ENCODE measurements around the gene TPPP2. TPM values are rescaled to one million over a fixed set of nuclear protein-coding genes. Genes with fewer than 3 reads are reported as not detected.
"Not testable (repeated sequence)": the region's sequence is repeated elsewhere in the genome, so short reads cannot be mapped to it uniquely, and the experiment has no call there.

The TPPP2 gene
- total RNA-seq = not detected in 2 replicates

DNA sequence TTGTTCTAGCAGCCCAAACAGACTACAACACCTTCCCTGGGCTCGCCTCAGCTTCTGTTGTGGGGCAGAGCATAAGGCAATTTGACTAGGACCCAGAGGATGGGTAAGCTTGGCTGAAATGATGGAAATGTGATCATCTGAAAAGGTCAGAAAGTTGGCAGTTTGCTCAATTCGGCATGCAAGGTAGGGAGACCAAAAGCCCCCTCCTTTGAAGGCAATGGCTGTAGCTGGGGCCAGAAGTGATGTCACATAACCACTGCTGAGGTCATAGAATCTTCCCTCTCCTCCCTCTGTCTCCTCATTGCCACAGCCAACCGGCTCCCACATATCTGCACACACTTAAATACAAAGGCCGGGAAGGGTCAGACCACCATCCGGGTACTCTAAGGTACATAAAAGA, at the start of gene TPPP2:
Gene TPPP2, plus strand, starts transcription at position 301 of the 400 bp plus-strand sequence. CDS start 365 bp downstream, outside the sequence.
- peaks cover 3% of the 10 kb centered on the region for H3K4me1 Mint-ChIP-seq
- H3K4me3 Mint-ChIP-seq = no peak within 1 kb of the TSS
- intact Hi-C loops (cut with micrococcal nuclease) = loop anchor here (5.0 kb wide), 1 partner anchor 37 kb away; no protein-coding TSS in a partner anchor
- H3K27me3 Mint-ChIP-seq = peaks cover 23% of the 10 kb centered on the region
- no peak for DNase-seq
- H3K36me3 Mint-ChIP-seq (ENCODE audit: low read depth) = no peaks in the 10 kb centered on the region
- no peak within 1 kb of the TSS for H3K27ac Mint-ChIP-seq
- no peaks in the 10 kb centered on the region for H3K9me3 Mint-ChIP-seq

DNA sequence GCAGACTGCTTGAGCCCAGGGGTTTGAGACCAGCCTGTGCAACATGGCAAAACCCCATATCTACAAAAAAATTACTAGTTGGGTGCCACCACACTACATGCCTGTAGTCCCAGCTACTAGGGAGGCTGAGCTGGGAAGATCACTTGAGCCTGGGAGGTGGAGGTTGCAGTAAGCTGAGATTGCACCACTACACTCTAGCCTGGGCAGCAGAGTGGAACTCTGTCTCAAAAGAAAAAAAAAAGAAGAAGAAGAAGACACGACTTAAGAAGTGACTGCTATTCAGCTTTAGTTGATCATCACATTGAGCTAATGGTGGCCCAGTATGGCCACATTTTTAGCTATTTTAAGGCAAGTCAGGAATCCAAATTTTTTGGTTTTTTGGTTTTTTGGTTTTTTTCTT, 49.1 kb upstream of the TPPP2 start:
- Mint-ChIP-seq H3K9me3 (no peaks in the 10 kb centered on the region), H3K36me3 (ENCODE audit: low read depth) (no peaks in the 10 kb centered on the region), H3K27ac (no peak overlapping the region), H3K4me1 (no peaks in the 10 kb centered on the region), H3K27me3 (peaks cover 22% of the 10 kb centered on the region), H3K4me3 (no peak overlapping the region)
- no peak for DNase-seq
- intact Hi-C loops (cut with micrococcal nuclease) = no loop called here

DNA sequence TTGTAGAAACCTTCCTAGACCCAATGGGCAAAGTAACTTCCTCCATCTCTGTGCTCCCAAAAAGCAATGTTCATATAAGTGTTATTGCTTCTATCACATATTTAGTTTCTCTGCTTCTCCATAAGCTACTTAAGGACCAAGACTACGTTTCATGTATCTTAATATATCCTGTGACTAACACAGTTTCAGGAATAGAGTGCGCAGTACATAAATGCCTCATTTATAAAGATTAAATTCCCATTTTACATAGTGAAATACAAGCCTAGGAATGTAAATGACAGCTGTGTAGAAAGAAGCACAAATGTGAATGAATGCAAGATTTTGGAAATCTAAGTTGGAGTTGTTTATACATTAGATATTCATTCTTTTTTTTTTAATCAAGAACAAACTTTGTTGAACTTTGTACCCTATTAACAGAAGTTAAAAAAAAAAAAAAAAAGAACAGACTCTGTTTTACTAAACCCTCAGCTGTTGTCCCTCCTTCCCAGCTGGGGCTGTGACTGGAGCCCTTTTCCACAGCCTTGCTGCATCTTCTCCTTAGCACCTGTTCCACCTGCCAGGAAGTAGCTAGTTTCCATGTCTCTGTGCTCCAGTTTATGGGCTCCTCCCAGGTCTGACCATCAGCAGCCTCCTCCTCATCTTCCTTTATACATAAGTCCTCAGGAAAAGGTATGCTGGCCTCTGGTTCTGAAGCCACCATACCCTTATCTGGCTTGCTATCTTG, 47.2 kb upstream of the TPPP2 start:
- intact Hi-C loops (cut with micrococcal nuclease) = no loop called here
- Mint-ChIP-seq H3K27ac (no peak overlapping the region), H3K27me3 (peaks cover 22% of the 10 kb centered on the region), H3K9me3 (no peaks in the 10 kb centered on the region), H3K4me1 (no peaks in the 10 kb centered on the region), H3K4me3 (no peak overlapping the region), H3K36me3 (ENCODE audit: low read depth) (no peaks in the 10 kb centered on the region)
- no peak for DNase-seq

DNA sequence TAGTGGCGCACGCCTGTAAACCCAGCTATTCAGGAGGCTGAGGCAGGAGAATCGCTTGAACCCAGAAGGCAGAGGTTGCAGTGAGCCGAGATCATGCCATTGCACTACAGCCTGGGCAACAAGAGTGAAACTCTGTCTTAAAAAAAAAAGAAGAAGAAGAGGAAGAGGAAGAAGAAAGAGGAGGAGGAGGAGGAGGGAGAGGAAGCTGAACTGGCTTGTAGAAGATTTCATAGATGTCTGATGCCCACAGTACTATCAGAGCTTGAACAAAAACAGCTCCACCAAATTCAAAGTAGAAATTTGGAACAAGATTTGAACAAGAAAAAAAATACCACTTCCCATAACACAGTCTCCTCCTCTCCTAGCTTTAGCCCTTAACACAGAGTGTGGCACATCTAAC, 44.4 kb upstream of the TPPP2 start:
- DNase-seq; intact Hi-C loops (cut with micrococcal nuclease); H3K9me3 Mint-ChIP-seq; H3K36me3 Mint-ChIP-seq (ENCODE audit: low read depth); H3K4me3 Mint-ChIP-seq; H3K4me1 Mint-ChIP-seq; H3K27ac Mint-ChIP-seq: not testable (repeated sequence)
- peaks cover 13% of the 10 kb centered on the region for H3K27me3 Mint-ChIP-seq

DNA sequence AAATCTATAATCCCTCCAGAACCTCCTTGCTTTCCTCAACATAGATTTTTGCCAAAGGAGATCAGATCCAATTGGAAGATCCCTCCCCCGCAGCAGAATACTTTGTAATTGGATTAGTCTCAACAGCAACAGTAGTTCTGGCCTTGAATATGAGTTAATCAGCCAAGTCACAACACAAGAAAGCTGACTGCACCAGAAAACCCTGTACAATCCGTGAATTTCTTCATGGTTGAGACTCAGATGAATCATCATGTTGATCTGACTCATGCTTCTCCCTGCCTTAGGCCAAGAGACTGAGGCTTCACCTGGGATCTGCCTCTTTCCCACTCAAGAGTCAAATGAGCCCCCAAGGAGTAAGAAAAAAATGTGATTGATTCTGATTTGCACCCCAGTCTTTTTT, 43.2 kb upstream of the TPPP2 start:
- Mint-ChIP-seq H3K27me3 (peaks cover 10% of the 10 kb centered on the region), H3K4me1 (peaks cover 15% of the 10 kb centered on the region), H3K36me3 (ENCODE audit: low read depth) (peaks cover 5% of the 10 kb centered on the region), H3K27ac (no peak overlapping the region), H3K9me3 (no peaks in the 10 kb centered on the region), H3K4me3 (no peak overlapping the region)
- no peak for DNase-seq
- intact Hi-C loops (cut with micrococcal nuclease) = no loop called here

DNA sequence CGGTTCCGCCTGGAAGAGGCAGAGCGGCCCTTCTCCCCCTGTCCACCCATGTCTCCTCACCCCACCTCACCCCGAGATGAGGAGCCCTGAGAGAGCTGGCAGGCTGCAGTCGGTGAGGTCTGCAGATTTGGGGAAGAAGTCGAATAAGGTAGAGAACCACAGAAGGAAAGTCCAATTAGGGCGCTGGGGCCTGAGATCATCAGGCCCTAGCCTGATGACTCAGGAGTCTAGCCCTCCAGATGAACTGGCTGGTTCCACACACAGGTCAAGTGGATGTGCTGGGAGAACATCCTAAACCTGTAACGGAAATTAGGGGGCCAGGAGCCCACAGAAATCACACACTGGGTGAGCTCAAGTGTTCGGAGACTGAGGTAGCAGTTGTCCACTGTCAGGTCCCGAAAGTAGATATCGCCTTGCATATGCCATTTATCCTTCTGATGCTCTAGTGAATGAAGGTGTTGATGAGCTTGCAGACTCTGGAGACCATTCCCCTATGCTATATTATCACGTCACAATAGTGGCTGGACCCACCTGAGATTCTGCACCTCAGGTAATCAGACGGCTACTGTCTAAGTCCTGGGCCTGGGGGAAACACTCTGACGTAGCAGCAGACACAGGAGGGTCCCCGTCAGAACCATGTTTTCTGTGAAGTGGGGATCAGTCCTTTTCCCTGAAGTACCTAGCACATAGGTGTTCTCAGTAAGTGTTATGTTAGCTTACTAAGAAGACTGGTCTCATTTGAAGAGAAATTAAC, 41.1 kb upstream of the TPPP2 start:
- no peaks in the 10 kb centered on the region for H3K9me3 Mint-ChIP-seq
- intact Hi-C loops (cut with micrococcal nuclease) = loop anchor here (1.0 kb wide), 1 partner anchor 18 kb away; no protein-coding TSS in a partner anchor
- H3K27me3 Mint-ChIP-seq = peaks cover 4% of the 10 kb centered on the region
- H3K27ac Mint-ChIP-seq = peak overlapping the region; percentile 45
- peaks cover 19% of the 10 kb centered on the region for H3K36me3 Mint-ChIP-seq (ENCODE audit: low read depth)
- peaks cover 23% of the 10 kb centered on the region for H3K4me1 Mint-ChIP-seq
- H3K4me3 Mint-ChIP-seq = peak overlapping the region; percentile 58
- no peak for DNase-seq

DNA sequence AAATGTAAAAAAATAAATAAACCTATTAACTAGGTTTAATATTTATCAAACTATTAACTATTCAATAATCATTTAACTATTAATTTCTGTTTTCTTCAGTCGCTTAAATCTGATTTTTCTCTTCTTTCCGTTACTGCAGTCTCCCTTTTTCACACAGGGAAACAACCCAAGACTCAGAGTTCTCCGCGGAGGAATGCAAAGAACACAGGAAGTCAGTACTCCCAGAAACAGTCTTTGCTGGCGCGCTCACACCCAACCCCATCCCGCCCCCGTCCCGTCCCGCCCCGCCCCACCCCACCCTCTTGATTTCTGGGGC, 40.6 kb upstream of the TPPP2 start:
- DNase-seq = no peak
- Mint-ChIP-seq H3K9me3 (no peaks in the 10 kb centered on the region), H3K4me1 (peaks cover 23% of the 10 kb centered on the region), H3K27me3 (no peaks in the 10 kb centered on the region), H3K27ac (peak overlapping the region; percentile 87), H3K4me3 (peak overlapping the region; percentile 96), H3K36me3 (ENCODE audit: low read depth) (peaks cover 23% of the 10 kb centered on the region)
- intact Hi-C loops (cut with micrococcal nuclease) = loop anchor here (1.0 kb wide), 1 partner anchor 18 kb away; no protein-coding TSS in a partner anchor

DNA sequence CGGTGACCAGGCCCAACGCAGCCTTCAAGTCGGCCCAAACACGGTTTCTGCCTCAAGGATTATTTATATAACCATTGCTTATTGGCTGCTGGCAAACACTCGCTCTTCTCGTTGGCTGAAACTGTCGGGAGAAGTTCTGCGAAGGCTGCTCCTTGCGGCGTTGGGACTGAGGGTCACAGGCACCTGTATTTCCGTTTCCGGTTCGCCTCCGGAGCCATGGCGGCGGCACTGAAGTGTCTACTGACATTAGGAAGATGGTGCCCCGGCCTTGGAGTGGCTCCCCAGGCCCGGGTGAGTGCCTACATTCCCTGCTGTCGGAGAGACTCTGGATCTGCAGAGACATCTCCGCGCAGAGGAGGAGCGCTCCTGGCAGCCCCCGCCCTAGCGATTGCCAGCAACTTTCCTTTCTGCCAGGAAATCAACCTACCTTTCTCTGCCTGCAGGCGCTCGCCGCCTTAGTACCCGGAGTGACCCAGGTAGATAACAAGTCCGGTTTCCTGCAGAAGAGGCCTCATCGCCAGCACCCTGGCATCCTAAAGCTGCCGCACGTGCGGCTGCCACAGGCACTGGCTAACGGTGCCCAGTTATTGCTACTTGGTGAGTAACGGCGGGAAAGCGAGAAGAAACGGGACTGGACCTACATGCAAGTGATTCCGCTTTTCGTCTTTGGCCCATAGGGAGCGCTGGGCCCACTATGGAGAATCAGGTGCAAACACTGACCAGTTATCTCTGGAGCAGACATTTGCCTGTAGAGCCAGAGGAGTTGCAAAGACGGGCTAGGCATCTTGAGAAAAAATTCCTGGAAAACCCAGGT, 40.0 kb upstream of the TPPP2 start, which contains the start of gene METTL17:
Gene METTL17, plus strand, starts transcription at position 194 of the 814 bp plus-strand sequence. Its CDS starts 23 bp downstream, at position 217.
- Mint-ChIP-seq H3K36me3 (ENCODE audit: low read depth) (peaks cover 28% of the 10 kb centered on the region), H3K4me3 (peak within 1 kb of the TSS; percentile 96), H3K4me1 (peaks cover 23% of the 10 kb centered on the region)

DNA sequence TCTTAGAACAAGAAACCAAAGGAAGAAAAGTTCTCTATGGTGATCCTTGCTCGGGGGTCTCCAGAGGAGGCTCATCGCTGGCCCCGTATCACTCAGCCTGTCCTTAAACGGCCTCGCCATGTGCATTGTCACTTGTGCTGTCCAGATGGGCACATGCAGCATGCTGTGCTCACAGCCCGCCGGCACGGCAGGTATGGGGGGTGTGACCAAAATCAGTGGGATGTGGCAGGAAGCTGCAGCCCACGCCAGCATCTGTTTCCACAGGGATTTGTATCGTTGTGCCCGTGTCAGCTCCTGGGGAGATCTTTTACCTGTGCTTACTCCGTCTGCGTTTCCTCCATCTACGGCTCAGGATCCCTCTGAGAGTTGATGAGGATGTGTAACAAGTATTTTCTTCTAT, 33.5 kb upstream of the TPPP2 start:
- H3K9me3 Mint-ChIP-seq = no peaks in the 10 kb centered on the region
- H3K27me3 Mint-ChIP-seq = no peaks in the 10 kb centered on the region
- H3K27ac Mint-ChIP-seq = no peak overlapping the region
- DNase-seq = no peak
- H3K4me3 Mint-ChIP-seq = no peak overlapping the region
- peaks cover 48% of the 10 kb centered on the region for H3K36me3 Mint-ChIP-seq (ENCODE audit: low read depth)
- intact Hi-C loops (cut with micrococcal nuclease) = no loop called here
- H3K4me1 Mint-ChIP-seq = peaks cover 12% of the 10 kb centered on the region

More for the DNA sequence above, 40.0 kb upstream of the TPPP2 start, which contains the start of gene METTL17:
- H3K27me3 Mint-ChIP-seq = no peaks in the 10 kb centered on the region
- intact Hi-C loops (cut with micrococcal nuclease) = loop anchor here (1.0 kb wide), 2 partner anchors 19 to 113 kb away; no protein-coding TSS in a partner anchor
- no peaks in the 10 kb centered on the region for H3K9me3 Mint-ChIP-seq
- peak; percentile 96 for DNase-seq
- peak within 1 kb of the TSS; percentile 87 for H3K27ac Mint-ChIP-seq

DNA sequence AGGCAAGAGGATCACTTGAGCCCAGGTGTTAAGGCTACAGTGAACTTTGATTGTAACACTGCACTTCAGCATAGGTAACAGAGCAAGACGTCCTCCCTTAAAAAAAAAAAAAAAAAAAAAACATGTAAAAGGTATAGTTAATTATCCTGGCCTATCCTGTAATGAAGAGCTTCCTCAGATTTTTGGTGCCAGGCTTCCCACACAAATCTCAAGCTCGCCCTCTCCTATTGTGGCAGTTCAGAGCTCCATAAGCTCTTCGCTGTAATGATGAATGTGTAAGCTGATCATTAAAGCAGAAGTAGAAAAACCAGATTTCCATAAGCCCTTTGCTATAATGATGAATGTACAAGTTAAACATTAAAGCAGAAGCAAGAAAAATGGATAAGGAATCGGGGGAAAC, 32.9 kb upstream of the TPPP2 start:
- Mint-ChIP-seq H3K27ac (no peak overlapping the region), H3K36me3 (ENCODE audit: low read depth) (peaks cover 43% of the 10 kb centered on the region), H3K4me1 (peaks cover 6% of the 10 kb centered on the region), H3K9me3 (no peaks in the 10 kb centered on the region), H3K27me3 (no peaks in the 10 kb centered on the region), H3K4me3 (no peak overlapping the region)
- no peak for DNase-seq
- intact Hi-C loops (cut with micrococcal nuclease) = no loop called here

DNA sequence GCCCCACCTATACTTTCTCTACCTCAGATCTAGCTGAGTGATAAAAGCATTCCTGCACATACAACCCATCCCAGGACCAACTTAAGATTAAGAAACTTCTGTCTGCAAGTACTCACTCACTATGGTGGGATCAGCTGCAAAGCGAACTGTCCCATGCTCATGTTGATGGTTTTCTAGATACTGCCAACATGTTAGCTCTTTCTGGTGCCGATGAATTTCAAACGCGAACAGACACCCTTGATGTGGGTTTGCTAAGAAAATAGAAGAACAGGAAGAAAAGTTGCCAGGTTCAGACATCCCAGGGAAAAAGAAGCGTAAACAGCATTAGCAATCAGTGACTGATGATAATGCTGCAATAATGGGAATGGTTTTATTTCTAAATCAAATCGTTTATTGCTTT, 32.5 kb upstream of the TPPP2 start:
- Mint-ChIP-seq H3K4me1 (peaks cover 5% of the 10 kb centered on the region), H3K27me3 (no peaks in the 10 kb centered on the region)
- intact Hi-C loops (cut with micrococcal nuclease) = no loop called here

DNA sequence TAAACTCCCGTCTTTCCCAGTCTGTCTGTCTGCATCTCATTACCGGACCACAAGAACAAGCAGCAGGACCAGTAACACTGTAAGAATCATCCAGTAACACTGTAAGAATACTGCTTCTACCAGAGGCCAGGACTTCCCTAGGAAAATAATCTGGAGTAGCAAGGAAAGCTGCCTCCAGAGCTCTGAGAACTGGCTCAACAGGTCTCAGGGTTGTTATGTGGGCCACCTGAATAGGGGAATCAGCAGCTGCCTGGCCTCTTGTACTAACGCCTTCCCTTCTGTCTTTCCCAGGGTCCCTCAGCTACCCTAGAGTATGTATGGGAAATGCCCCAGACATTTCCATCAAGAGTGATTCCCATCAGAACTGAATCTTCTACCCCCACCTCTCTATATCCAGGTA, 31.9 kb upstream of the TPPP2 start:
- peaks cover 36% of the 10 kb centered on the region for H3K36me3 Mint-ChIP-seq (ENCODE audit: low read depth)
- H3K27ac Mint-ChIP-seq = no peak overlapping the region
- H3K27me3 Mint-ChIP-seq = no peaks in the 10 kb centered on the region
- no peak overlapping the region for H3K4me3 Mint-ChIP-seq
- H3K9me3 Mint-ChIP-seq = no peaks in the 10 kb centered on the region
- peaks cover 2% of the 10 kb centered on the region for H3K4me1 Mint-ChIP-seq
- no peak for DNase-seq
- intact Hi-C loops (cut with micrococcal nuclease) = no loop called here

More for the DNA sequence above, 32.5 kb upstream of the TPPP2 start:
- no peak for DNase-seq
- H3K36me3 Mint-ChIP-seq (ENCODE audit: low read depth) = peaks cover 40% of the 10 kb centered on the region
- no peak overlapping the region for H3K27ac Mint-ChIP-seq
- no peak overlapping the region for H3K4me3 Mint-ChIP-seq
- no peaks in the 10 kb centered on the region for H3K9me3 Mint-ChIP-seq

DNA sequence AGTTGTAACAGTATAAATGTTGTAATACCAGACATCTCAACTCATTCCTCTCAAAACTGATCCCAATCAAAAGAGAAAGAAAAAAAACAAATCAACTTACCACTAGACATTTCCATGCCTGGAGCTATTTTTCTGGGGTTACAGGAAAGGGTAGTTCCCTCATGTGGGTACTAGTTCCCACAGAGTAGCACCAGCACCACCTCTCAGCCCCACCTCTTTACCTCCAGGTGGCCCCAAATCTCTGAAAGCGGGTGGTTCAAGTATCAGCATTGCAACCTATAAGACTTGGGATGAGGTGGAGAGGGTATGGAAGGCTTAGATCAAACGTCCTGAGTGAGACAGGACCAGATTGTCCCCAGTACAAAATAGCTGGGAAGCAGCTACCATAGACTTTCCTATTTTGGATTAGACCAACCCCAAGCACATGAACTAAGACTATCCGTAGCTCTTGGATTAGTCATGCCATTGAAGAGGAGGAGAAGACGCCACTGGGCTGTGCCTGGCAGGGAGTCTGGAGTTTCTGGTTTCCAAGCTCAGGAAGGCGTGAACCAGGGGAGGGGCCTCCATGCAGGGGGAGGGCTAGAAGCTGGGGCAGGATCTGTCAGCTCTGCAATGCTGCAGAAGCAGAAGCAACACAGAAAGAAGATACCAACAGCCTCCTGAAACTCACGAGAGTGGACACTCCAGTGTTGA, 31.2 kb upstream of the TPPP2 start, which contains the start of gene SLC39A2:
Gene SLC39A2, plus strand, starts transcription at position 620 of the 693 bp plus-strand sequence. CDS start 154 bp downstream, outside the sequence.
- no peaks in the 10 kb centered on the region for H3K9me3 Mint-ChIP-seq
- H3K4me1 Mint-ChIP-seq = peaks cover 2% of the 10 kb centered on the region
- no peak within 1 kb of the TSS for H3K27ac Mint-ChIP-seq
- H3K36me3 Mint-ChIP-seq (ENCODE audit: low read depth) = peaks cover 33% of the 10 kb centered on the region
- H3K27me3 Mint-ChIP-seq = no peaks in the 10 kb centered on the region
- intact Hi-C loops (cut with micrococcal nuclease) = no loop called here
- no peak for DNase-seq
- no peak within 1 kb of the TSS for H3K4me3 Mint-ChIP-seq

Data from activated CD4-positive, alpha-beta T cell treated with anti-CD3 and anti-CD28 coated beads, Interleukin-2, amount 10 ng/mL, durations not matched to agents 24 days and 14 days (primary cell).